Transverse colon (tissue), 4 donors: ENCODE measurements around the gene ICE2. TPM values are rescaled to one million over a fixed set of nuclear protein-coding genes. Genes with fewer than 3 reads are reported as not detected.

Source experiments
- DNase-seq: peaks from one replicate; pipeline ENCODE4 v3.0.0-alpha.2; 2019
- H3K27ac ChIP-seq, 4 donors: fragments of 200-600 bp; sonication (generic); 2 replicates each; pipeline ENCODE4 v1.5.1; 2016 to 2018; ENCODE audit warnings: inconsistent platforms in 4 of 4
- H3K27me3 ChIP-seq: fragments of 200-600 bp; sonication (generic); 2 replicates; pipeline ENCODE4 v1.5.1; 2017; ENCODE audit warnings: inconsistent platforms
- H3K36me3 ChIP-seq, 4 donors: fragments of 200-600 bp; sonication (generic); 2 replicates each; pipeline ENCODE4 v1.5.1; 2017 to 2019; ENCODE audit warnings: inconsistent platforms in 4 of 4
- H3K4me1 ChIP-seq, 4 donors: fragments of 200-600 bp; sonication (generic); 2 replicates each; pipeline ENCODE4 v1.5.1; 2017 to 2020; ENCODE audit warnings: inconsistent platforms in 4 of 4
- H3K4me3 ChIP-seq, 4 donors: fragments of 200-600 bp; sonication (generic); 1 replicate in 1 of 4; 2 replicates in 3 of 4; pipeline versions ENCODE4 v1.5.1 to v1.6.1; 2017 to 2019; ENCODE audit warnings: inconsistent platforms in 4 of 4
- H3K9me3 ChIP-seq, 2 donors: fragments of 200-600 bp; sonication (generic); 2 replicates each; pipeline ENCODE4 v1.5.1; 2017 to 2019; ENCODE audit warnings: inconsistent platforms in 2 of 2
- EP300 ChIP-seq: sonication (generic); formaldehyde crosslinking; IDR thresholded peaks from one replicate; pipeline ENCODE4 v1.6.1; 2017; ENCODE audit warnings: antibody characterized with exemption, low read depth
- POLR2A ChIP-seq: fragments of 450-650 bp; IDR thresholded peaks from one replicate; pipeline ENCODE4 v1.6.1; 2016; ENCODE audit warnings: antibody characterized with exemption, mild to moderate bottlenecking, moderate library complexity
- POLR2AphosphoS5 ChIP-seq, 3 donors: sonication (generic); formaldehyde crosslinking; IDR thresholded peaks; one replicate each; pipeline ENCODE4 v1.6.1; 2016; ENCODE audit warnings: antibody characterized with exemption in 3 of 3
- WGBS, 2 donors: methylation state at CpG; one replicate each; pipeline ENCODE4 v1.1.5; 2018; ENCODE audit warnings: low coverage in 1 of 2; 5-methylcytosine and 5-hydroxymethylcytosine counted together
- in situ Hi-C, 4 donors: fragments of 200-750 bp; cut with MboI; loops; one replicate each; pipeline versions ENCODE4 v1.15.0 to v1.15.1; 2017; ENCODE audit warnings: low sequenced_read_pairs in 3 of 4, low pct_ligation_motif_present in 1 of 4, low pct_unique_long_range_greater_than_20kb in 1 of 4
- intact Hi-C: fragments of 100-400 bp; cut with DNase I; formaldehyde crosslinking; loops from one replicate; pipeline ENCODE4 v1.15.1; 2023; ENCODE audit warnings: low total_unique reads
- total RNA-seq, 4 donors: library from RNA; depleted of rRNA; stranded (reverse); fragments of >200 nt; gene quantifications; one replicate each; pipeline ENCODE4 v1.1.0, GENCODE V29; 2016
- TF ChIP-seq, protein P1 (sequence below), 5 experiments: fragments of 200-600 bp in 3 of 5; fragments of 450-650 bp in 2 of 5; sonication (generic) in 3 of 5; IDR thresholded peaks; 1 replicate in 2 of 5; 2 replicates in 3 of 5; pipeline ENCODE4 v1.5.1; 2016 to 2017; ENCODE audit warnings: antibody characterized with exemption in 5 of 5, inconsistent platforms in 3 of 5, mild to moderate bottlenecking in 2 of 5, moderate library complexity in 1 of 5

Gene ICE2
- total RNA-seq, 4 donors from 2014 or later: 14.6 to 83.4 (median 26.5) TPM

GRCh38 chr15:60486742-60487141 lies 7.8 kb upstream of the ICE2 start:
- in situ Hi-C loops: no loop called here
- Histone ChIP-seq H3K4me1 (peaks cover 0 to 1% (median 0%) of the 10 kb centered on the region in 4 donors), H3K9me3 (no peaks in the 10 kb centered on the region), H3K4me3 (no peak overlapping the region), H3K27me3 (no peaks in the 10 kb centered on the region), H3K36me3 (no peaks in the 10 kb centered on the region), H3K27ac (no peak overlapping the region)
- intact Hi-C loops: no loop called here
- TF ChIP-seq, protein P1, sequence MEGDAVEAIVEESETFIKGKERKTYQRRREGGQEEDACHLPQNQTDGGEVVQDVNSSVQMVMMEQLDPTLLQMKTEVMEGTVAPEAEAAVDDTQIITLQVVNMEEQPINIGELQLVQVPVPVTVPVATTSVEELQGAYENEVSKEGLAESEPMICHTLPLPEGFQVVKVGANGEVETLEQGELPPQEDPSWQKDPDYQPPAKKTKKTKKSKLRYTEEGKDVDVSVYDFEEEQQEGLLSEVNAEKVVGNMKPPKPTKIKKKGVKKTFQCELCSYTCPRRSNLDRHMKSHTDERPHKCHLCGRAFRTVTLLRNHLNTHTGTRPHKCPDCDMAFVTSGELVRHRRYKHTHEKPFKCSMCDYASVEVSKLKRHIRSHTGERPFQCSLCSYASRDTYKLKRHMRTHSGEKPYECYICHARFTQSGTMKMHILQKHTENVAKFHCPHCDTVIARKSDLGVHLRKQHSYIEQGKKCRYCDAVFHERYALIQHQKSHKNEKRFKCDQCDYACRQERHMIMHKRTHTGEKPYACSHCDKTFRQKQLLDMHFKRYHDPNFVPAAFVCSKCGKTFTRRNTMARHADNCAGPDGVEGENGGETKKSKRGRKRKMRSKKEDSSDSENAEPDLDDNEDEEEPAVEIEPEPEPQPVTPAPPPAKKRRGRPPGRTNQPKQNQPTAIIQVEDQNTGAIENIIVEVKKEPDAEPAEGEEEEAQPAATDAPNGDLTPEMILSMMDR (IDR thresholded peaks at IDR 0.05): no peak
- TF ChIP-seq POLR2A (no peak), EP300 (no peak), POLR2AphosphoS5 (IDR thresholded peaks at IDR 0.05) (no peak)
- no peak for DNase-seq
- WGBS, 2 donors: 97% methylated on average over 2 of the region's 2 CpGs; no CpG with 5 or more reads in 1 of the 2 donors

DNA sequence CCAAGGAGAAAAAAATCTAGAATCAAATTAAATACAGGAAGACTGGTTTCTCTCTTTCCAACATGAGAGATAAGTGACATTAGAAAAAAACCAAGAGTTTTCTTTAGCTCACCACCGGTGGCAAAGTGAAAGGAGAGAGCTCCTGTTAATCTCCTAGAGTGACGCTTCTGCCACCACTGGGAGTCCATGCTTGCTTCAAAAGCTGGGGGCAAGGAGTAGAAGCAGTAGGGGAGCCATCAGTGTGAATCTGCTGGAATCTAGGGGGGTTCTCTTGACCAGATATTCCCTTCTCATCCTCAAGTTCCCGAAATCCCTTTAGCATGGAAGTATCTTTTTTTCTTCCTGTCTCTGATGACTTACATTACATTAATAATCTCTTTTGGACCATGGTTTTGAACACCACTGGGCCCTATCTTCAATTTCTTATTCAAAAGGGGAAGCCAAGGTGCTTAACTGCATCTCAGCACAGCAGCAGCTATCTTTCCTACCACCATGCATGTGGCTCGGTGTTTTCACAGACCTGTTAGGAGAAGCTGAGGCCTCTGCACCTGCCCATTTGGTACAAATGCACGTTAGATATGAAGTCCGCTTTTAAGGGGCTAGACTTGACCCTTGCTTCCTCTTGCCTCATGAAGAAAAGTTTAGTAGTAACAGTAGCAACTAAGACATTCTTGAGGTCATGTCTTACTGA lies 6.6 kb upstream of the ICE2 start:
- Histone ChIP-seq H3K27me3 (no peaks in the 10 kb centered on the region), H3K4me1 (peaks cover 0 to 12% (median 2%) of the 10 kb centered on the region in 4 donors), H3K4me3 (no peak overlapping the region), H3K27ac (no peak overlapping the region), H3K9me3 (no peaks in the 10 kb centered on the region), H3K36me3 (no peaks in the 10 kb centered on the region)
- 80 to 83% methylated on average over 2 to 6 of the region's 6 CpGs for WGBS, 2 donors
- no peak for TF ChIP-seq POLR2AphosphoS5 (IDR thresholded peaks at IDR 0.05)
- TF ChIP-seq EP300: no peak
- TF ChIP-seq POLR2A: no peak
- TF ChIP-seq, protein P1 (IDR thresholded peaks at IDR 0.05): no peak
- DNase-seq: no peak
- intact Hi-C loops (no loop called here), in situ Hi-C loops (no loop called here)

DNA sequence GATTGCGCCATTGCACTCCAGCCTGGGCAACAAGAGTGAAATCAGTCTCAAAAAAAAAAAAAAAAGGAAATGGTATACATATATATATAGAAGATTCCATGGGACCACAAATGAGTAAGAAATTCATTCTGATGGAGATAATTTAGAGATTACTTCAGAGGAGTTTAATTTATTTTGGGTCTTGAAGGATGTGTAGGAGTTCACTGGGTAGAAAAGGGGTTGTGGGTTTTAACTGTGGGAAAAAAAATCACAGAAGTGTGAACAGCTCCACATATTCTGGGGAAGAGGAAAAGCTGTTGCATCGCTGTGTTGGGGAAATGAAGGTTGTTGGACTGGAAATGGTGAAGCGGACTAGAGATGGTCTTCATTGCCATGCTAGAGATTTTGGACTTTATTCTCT lies 4.1 kb upstream of the ICE2 start:
- Histone ChIP-seq H3K9me3 (no peaks in the 10 kb centered on the region), H3K4me3 (no peak overlapping the region), H3K4me1 (peaks cover under 1 to 26% (median 14%) of the 10 kb centered on the region in 4 donors), H3K36me3 (no peaks in the 10 kb centered on the region), H3K27ac (no peak overlapping the region), H3K27me3 (no peaks in the 10 kb centered on the region)
- intact Hi-C loops: no loop called here
- TF ChIP-seq, protein P1 (IDR thresholded peaks at IDR 0.05): no peak
- TF ChIP-seq EP300 (no peak), POLR2A (no peak), POLR2AphosphoS5 (IDR thresholded peaks at IDR 0.05) (no peak)
- in situ Hi-C loops: no loop called here
- 87 to 98% methylated on average over 3 of the region's 3 CpGs for WGBS, 2 donors
- no peak for DNase-seq

DNA sequence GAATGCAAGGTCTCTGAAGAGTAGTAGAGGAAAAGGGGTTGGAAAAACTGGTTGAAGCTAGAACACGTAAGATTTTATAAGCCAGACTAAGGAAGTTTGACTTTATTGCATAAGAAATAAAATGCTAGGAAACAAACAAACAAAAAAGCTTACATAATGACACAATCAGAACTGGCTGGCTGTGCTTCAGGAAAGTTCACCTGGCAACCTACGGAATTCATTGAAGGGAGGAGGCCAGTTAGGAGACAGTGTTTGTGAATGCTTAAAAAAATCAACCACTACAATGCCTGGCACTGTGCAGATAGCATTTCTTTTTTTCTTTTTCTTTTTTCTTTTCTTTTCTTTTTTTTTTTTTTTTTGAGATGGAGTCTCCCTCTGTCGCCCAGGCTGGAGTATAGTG lies 1.9 kb upstream of the ICE2 start:
- DNase-seq: peak; percentile 34
- Histone ChIP-seq H3K27me3 (no peaks in the 10 kb centered on the region), H3K27ac (peak overlapping the region; percentile 92 to 96 (median 94)), H3K4me3 (no peak overlapping the region), H3K4me1 (peaks cover 7 to 40% (median 32%) of the 10 kb centered on the region in 4 donors), H3K9me3 (no peaks in the 10 kb centered on the region), H3K36me3 (no peaks in the 10 kb centered on the region)
- TF ChIP-seq POLR2A: no peak
- TF ChIP-seq EP300: no peak
- no peak for TF ChIP-seq POLR2AphosphoS5 (IDR thresholded peaks at IDR 0.05)
- TF ChIP-seq, protein P1 (IDR thresholded peaks at IDR 0.05): no peak
- in situ Hi-C loops (no loop called here), intact Hi-C loops (no loop called here)
- WGBS, 2 donors: 27 to 75% methylated on average over 2 to 3 of the region's 3 CpGs
